K562 (cell line): ENCODE results near the gene DEPP1. TPM values are rescaled to one million over a fixed set of nuclear protein-coding genes. Genes with fewer than 3 reads are reported as not detected.

Experiments used
- ATAC-seq: fragments of 200-7000 bp; cut with Tn5 transposase; 3 replicates; pipeline ENCODE4 v1.9.1; 2020; ENCODE audit warnings: moderate library complexity
- BruUV-seq: library from RNA; stranded (reverse); fragments of 400-500 nt; replicated peaks from 2 replicates; lab custom pipeline; 2021; lab: Mats Ljungman, UMichigan
- CTCF ChIA-PET: fragments of 300-600 bp; formaldehyde crosslinking; extraction: SDS; loops from one replicate; lab custom pipeline; 2021; ENCODE audit warnings: low intra/inter-chr PET ratio; lab: Yijun Ruan, JAX
- POLR2A ChIA-PET: fragments of 300-600, 350-650 bp; sonication (Branson Sonifier 250); formaldehyde crosslinking; extraction: SDS; loops from one replicate; lab custom pipeline; 2021; ENCODE audit warnings: antibody characterized with exemption, inconsistent platforms; lab: Yijun Ruan, JAX
- DNase-seq, 4 experiments: peaks; one replicate each; pipeline versions ENCODE4 v3.0.0 to v3.0.0-alpha.2; 2011 to 2018; ENCODE audit warnings: low spot score in 3 of 4, mixed read lengths in 3 of 4; ENCODE audit errors: extremely low read depth in 1 of 4
- FAIRE-seq: peaks from 2 replicates; lab custom pipeline; 2011; peaks lifted over from hg19 to GRCh38; lab: Jason Lieb, UNC
- H2AFZ ChIP-seq: 2 replicates; pipeline ENCODE4 v1.6.0; 2011; ENCODE audit warnings: low read depth, low read length, control low read depth, inconsistent platforms
- H3K27ac ChIP-seq: fragments of 200-600 bp; 3 replicates; pipeline ENCODE4 v1.8.0; 2011; ENCODE audit warnings: low read depth, mild to moderate bottlenecking, control low read depth, inconsistent platforms, low read length, moderate library complexity, mixed read lengths; ENCODE audit errors: extremely low read depth
- H3K27me3 ChIP-seq, 2 experiments: fragments of 300-600 bp in 1 of 2; 2 replicates in 1 of 2; 3 replicates in 1 of 2; pipeline versions ENCODE4 v1.6.0 to v1.8.0; 2011; ENCODE audit warnings: inconsistent platforms in 2 of 2, low read length in 2 of 2, mild to moderate bottlenecking in 1 of 2, mixed read lengths in 1 of 2, moderate library complexity in 1 of 2; ENCODE audit not compliant: control insufficient read depth in 2 of 2, insufficient read depth in 2 of 2
- H3K36me3 ChIP-seq: fragments of 300-600 bp; 3 replicates; pipeline ENCODE4 v1.8.0; 2011; ENCODE audit warnings: mild to moderate bottlenecking, low read length, inconsistent platforms; ENCODE audit not compliant: control insufficient read depth, insufficient read depth
- H3K4me1 ChIP-seq, 2 experiments: fragments of 200-600 bp in 1 of 2; replicated peaks in 1 of 2; 2 replicates in 1 of 2; 3 replicates in 1 of 2; pipeline versions ENCODE4 v1.5.1 to v1.8.0; 2011; ENCODE audit warnings: inconsistent platforms in 2 of 2, low read length in 2 of 2, mild to moderate bottlenecking in 1 of 2, mixed read lengths in 1 of 2, moderate library complexity in 1 of 2; ENCODE audit not compliant: control insufficient read depth in 2 of 2, insufficient read depth in 2 of 2
- H3K4me2 ChIP-seq: 2 replicates; pipeline ENCODE4 v1.6.1; 2011; ENCODE audit warnings: low read length, control low read depth, inconsistent platforms, mixed read lengths; ENCODE audit not compliant: insufficient read depth
- H3K4me3 ChIP-seq: fragments of 200-600 bp; sonication (generic), shearing (Covaris generic); 2 replicates; pipeline ENCODE4 v1.5.1; 2016; ENCODE audit warnings: control low read depth, inconsistent platforms
- H3K79me2 ChIP-seq: fragments of 200-600 bp; 3 replicates; pipeline ENCODE4 v1.8.0; 2011; ENCODE audit warnings: low read length, inconsistent platforms; ENCODE audit not compliant: control insufficient read depth, insufficient read depth
- H3K9ac ChIP-seq, 2 experiments: 2 replicates each; pipeline versions ENCODE4 v1.6.0 to v1.6.1; 2011; ENCODE audit warnings: low read depth in 2 of 2, low read length in 2 of 2, control low read depth in 1 of 2, inconsistent platforms in 1 of 2, mild to moderate bottlenecking in 1 of 2, mixed read lengths in 1 of 2; ENCODE audit not compliant: insufficient read depth in 1 of 2
- H3K9me1 ChIP-seq: one replicate; pipeline ENCODE4 v1.6.0; 2011; ENCODE audit warnings: inconsistent platforms, mild to moderate bottlenecking, low read length, moderate library complexity; ENCODE audit not compliant: control insufficient read depth, insufficient read depth
- H3K9me3 ChIP-seq: replicated peaks from 2 replicates; pipeline ENCODE4 v1.5.1; 2011; ENCODE audit warnings: low read depth, low read length, inconsistent platforms; ENCODE audit not compliant: control insufficient read depth, insufficient read depth
- H4K20me1 ChIP-seq: replicated peaks from 2 replicates; pipeline ENCODE4 v1.6.1; 2011; ENCODE audit warnings: low read length, inconsistent platforms, mixed read lengths; ENCODE audit not compliant: control insufficient read depth, insufficient read depth
- CBX3 ChIP-seq, 2 experiments: IDR thresholded peaks; 1 replicate in 1 of 2; 2 replicates in 1 of 2; pipeline ENCODE4 v1.6.1; 2012; ENCODE audit warnings: inconsistent platforms in 2 of 2, low read length in 2 of 2, borderline replicate concordance in 1 of 2, control low read depth in 1 of 2
- ESRRA ChIP-seq: fragments of 450-650 bp; IDR thresholded peaks from 2 replicates; pipeline ENCODE4 v1.6.1; 2014; ENCODE audit warnings: low read depth, mild to moderate bottlenecking, moderate library complexity, borderline replicate concordance
- HDAC2 ChIP-seq: fragments of 450-650 bp; IDR thresholded peaks from 2 replicates; pipeline ENCODE4 v1.6.1; 2016; ENCODE audit warnings: mild to moderate bottlenecking
- HIVEP1 ChIP-seq: fragments of 250-450 bp; sonication (Bioruptor Pico); IDR thresholded peaks from 2 replicates; pipeline ENCODE4 v1.4.0; 2020; ENCODE audit warnings: mild to moderate bottlenecking
- PREB ChIP-seq: sonication (generic); formaldehyde crosslinking; IDR thresholded peaks from 2 replicates; pipeline ENCODE4 v1.8.1; 2023; ENCODE audit warnings: mild to moderate bottlenecking, missing genetic modification reagents
- SMAD3 ChIP-seq: fragments of 450-650 bp; formaldehyde crosslinking; conservative IDR thresholded peaks from 2 replicates; pipeline ENCODE4 v1.4.0; 2020; ENCODE audit warnings: mild to moderate bottlenecking
- SMARCA5 ChIP-seq: fragments of 450-650 bp; IDR thresholded peaks from 2 replicates; pipeline ENCODE4 v1.6.1; 2016
- SRSF7 ChIP-seq: fragments of 200-400 bp; formaldehyde crosslinking; optimal IDR thresholded peaks from 2 replicates; pipeline ENCODE3; 2017; ENCODE audit warnings: mild to moderate bottlenecking, low read depth, low read length
- ZNF324 ChIP-seq: fragments of 250-450 bp; sonication (Bioruptor Pico); IDR thresholded peaks from 2 replicates; pipeline ENCODE4 v1.4.0; 2020; ENCODE audit warnings: mild to moderate bottlenecking
- ZNF384 ChIP-seq: IDR thresholded peaks from 2 replicates; pipeline ENCODE4 v1.6.1; 2012; ENCODE audit warnings: low read depth, low read length, improper control_type of control experiment
- ZNF395 ChIP-seq: fragments of 200-800 bp; sonication (Bioruptor generic); IDR thresholded peaks from 2 replicates; pipeline ENCODE4 v1.6.1; 2017; ENCODE audit warnings: missing genetic modification characterization, missing compliant biosample characterization
- ZNF699 ChIP-seq: fragments of 250-450 bp; sonication (Bioruptor Pico); IDR thresholded peaks from 2 replicates; pipeline ENCODE4 v1.8.0; 2021; ENCODE audit warnings: mild to moderate bottlenecking, moderate library complexity; ENCODE audit not compliant: insufficient replicate concordance
- ZNF740 ChIP-seq, 3 experiments: fragments of 200-800 bp in 1 of 3; sonication (Bioruptor generic) in 1 of 3; sonication (generic) in 1 of 3; formaldehyde crosslinking in 1 of 3; IDR thresholded peaks; 2 replicates each; pipeline versions ENCODE4 v1.6.1 to v1.8.0; 2016 to 2022; ENCODE audit warnings: mild to moderate bottlenecking in 2 of 3, missing compliant biosample characterization in 2 of 3, missing genetic modification characterization in 2 of 3, missing genetic modification reagents in 1 of 3
- WGBS: fragments of 100-300 bp; shearing (Covaris generic); methylation state at CpG from one replicate; pipeline ENCODE4 v1.1.6; 2016; ENCODE audit warnings: low coverage, mixed read lengths; ENCODE audit not compliant: insufficient coverage; ENCODE audit errors: missing lambda C conversion rate; 5-methylcytosine and 5-hydroxymethylcytosine counted together
- in situ Hi-C: fragments of 300-500 bp; cut with MboI; formaldehyde crosslinking; loops from 4 replicates; pipeline ENCODE4 v1.15.0; 2018; ENCODE audit warnings: inconsistent platforms, mixed read lengths
- intact Hi-C: fragments of 100-400 bp; cut with micrococcal nuclease; formaldehyde crosslinking; loops from 2 replicates; pipeline ENCODE4 v1.14.2; 2022
- polyA plus RNA-seq, 8 experiments: library from polyadenylated mRNA; depleted of rRNA in 4 of 8; stranded (reverse) in 5 of 8; unstranded in 3 of 8; fragments of >200 nt; fragmentation: Nextera tagmentation in 2 of 8; fragmentation: Illumina TruSeq in 1 of 8; extraction: Ambion mirVana in 2 of 8; extraction: Trizol in 1 of 8; gene quantifications; 2 replicates each; pipeline versions ENCODE4 v1.2.1 to v1.2.3, GENCODE V29; 2011 to 2014; ENCODE audit warnings: inconsistent platforms in 1 of 8, missing spikeins in 1 of 8
- total RNA-seq, 7 experiments: library from RNA; depleted of rRNA in 6 of 7; stranded (reverse); fragments of >200 nt in 6 of 7; fragmentation: Illumina TruSeq in 2 of 7; extraction: Trizol in 2 of 7; gene quantifications; 2 replicates each; pipeline versions ENCODE4 v1.2.1 to v1.2.3, GENCODE V29; 2011 to 2021; ENCODE audit warnings: low replicate concordance in 1 of 7

The DEPP1 gene
- total and polyA plus RNA-seq, 9 of the 15 experiments (the other 6 are each of a cell fraction or from before 2014, with no cell fraction given), result 0.04 to 0.54 (median 0.20) TPM; not detected in 1

- TF ChIP-seq ESRRA, result no peak
- no peak for TF ChIP-seq PREB (CRISPR knock-in tag)
Measured at GRCh38 chr10:44965651-44966097, 12.9 kb downstream of the DEPP1 start (continued).

GRCh38 chr10:44965104-44965503, 13.5 kb downstream of the DEPP1 start:
- in situ Hi-C loops, result no loop called here
- no peak overlapping the region for H3K9ac ChIP-seq
- no peak for TF ChIP-seq ZNF324 (CRISPR knock-in tag)
- TF ChIP-seq HIVEP1 (CRISPR knock-in tag), result no peak
- TF ChIP-seq HDAC2, result no peak
- TF ChIP-seq ZNF384, result no peak
- no peak for TF ChIP-seq CBX3 (IDR thresholded peaks at IDR 0.05; ENCODE audit: borderline replicate concordance in 1 of 2, low read length in 2 of 2)
- no peak for TF ChIP-seq ZNF699 (CRISPR knock-in tag)
- no peak for TF ChIP-seq SMARCA5
- TF ChIP-seq ZNF395 (CRISPR knock-in tag), result no peak
- no peak for TF ChIP-seq ZNF740 (CRISPR knock-in tag; IDR thresholded peaks at IDR 0.05)
- TF ChIP-seq ZNF740 (tag; IDR thresholded peaks at IDR 0.05), result no peak
- no peak for TF ChIP-seq SRSF7
- no peak for TF ChIP-seq SMAD3 (CRISPR knock-in tag)

More at GRCh38 chr10:44965104-44965503, 13.5 kb downstream of the DEPP1 start:
- Histone ChIP-seq H3K27me3 (peaks cover 2 to 30% of the 10 kb centered on the region in 2 experiments; a peak in 2 of 5 replicates), H2AFZ (no peak overlapping the region), H3K27ac (no peak overlapping the region), H4K20me1 (peaks cover 3% of the 10 kb centered on the region; the same call in 1 of the 2 replicates), H3K36me3 (no peaks in the 10 kb centered on the region), H3K4me2 (no peak overlapping the region), H3K79me2 (no peaks in the 10 kb centered on the region), H3K4me3 (no peak overlapping the region), H3K4me1 (peaks cover 6 to 7% of the 10 kb centered on the region in 2 experiments; a peak in 4 of 5 replicates), H3K9me3 (no peaks in the 10 kb centered on the region), H3K9me1 (no peaks in the 10 kb centered on the region)
- no peak for ATAC-seq
- no peak for DNase-seq
- BruUV-seq, result no TSS peak
- CTCF ChIA-PET, result no interaction called here
- 9% methylated on average over 1 of the region's 1 CpG for WGBS
- POLR2A ChIA-PET, result interaction anchor here (2.0 kb wide), 1 partner anchor 14 kb away, joined by 6 read pairs; the partner anchor contains the start of gene DEPP1
- FAIRE-seq, result no peak
- intact Hi-C loops, result no loop called here
